Colon (tissue), 2 donors: ENCODE measurements around the gene TM6SF1.
"Not testable (repeated sequence)": the region's sequence is repeated elsewhere in the genome, so short reads cannot be mapped to it uniquely, and the experiment has no call there.

Experiments
- FAIRE-seq: peaks from 2 replicates; lab custom pipeline; 2012; peaks lifted over from hg19 to GRCh38; lab: Jason Lieb, UNC
- donor health status: control.
- donor health status: control.

Gene TM6SF1

GRCh38 chr15:83115831-83116565 is 8.6 kb downstream of the TM6SF1 start:
- no peak for FAIRE-seq

GRCh38 chr15:83118291-83118827 is 10.9 kb downstream of the TM6SF1 start:
- FAIRE-seq = no peak

GRCh38 chr15:83118968-83119367 is 11.5 kb downstream of the TM6SF1 start:
- no peak for FAIRE-seq

- no peak for FAIRE-seq
Measured at GRCh38 chr15:83119968-83120581, 12.6 kb downstream of the TM6SF1 start.

- no peak for FAIRE-seq
Measured at GRCh38 chr15:83123529-83123928, 16.1 kb downstream of the TM6SF1 start.

- no peak for FAIRE-seq
Measured at GRCh38 chr15:83127547-83128150, 20.2 kb downstream of the TM6SF1 start.

- no peak for FAIRE-seq
Measured at GRCh38 chr15:83129791-83130190, 22.3 kb downstream of the TM6SF1 start.

- FAIRE-seq = no peak
Measured at GRCh38 chr15:83132861-83133523, 25.5 kb downstream of the TM6SF1 start.

- FAIRE-seq = not testable (repeated sequence)
Measured at GRCh38 chr15:83142151-83142550, 34.7 kb downstream of the TM6SF1 start.

- FAIRE-seq = no peak
Measured at GRCh38 chr15:83144771-83145170, 37.3 kb downstream of the TM6SF1 start.

GRCh38 chr15:83153288-83153687 is 45.8 kb downstream of the TM6SF1 start:
- FAIRE-seq = no peak

- FAIRE-seq = no peak
Measured at GRCh38 chr15:83155942-83156341, 48.5 kb downstream of the TM6SF1 start.

- no peak for FAIRE-seq
Measured at GRCh38 chr15:83158393-83158792, 50.9 kb downstream of the TM6SF1 start.

- no peak for FAIRE-seq
Measured at GRCh38 chr15:83160741-83161140, 53.3 kb downstream of the TM6SF1 start.

GRCh38 chr15:83163032-83163431 is 55.6 kb downstream of the TM6SF1 start:
- FAIRE-seq = no peak

- FAIRE-seq = no peak
Measured at GRCh38 chr15:83164111-83164770, 56.8 kb downstream of the TM6SF1 start.

- no peak for FAIRE-seq
Measured at GRCh38 chr15:83164771-83165404, 57.4 kb downstream of the TM6SF1 start.

GRCh38 chr15:83166218-83166617 is 58.8 kb downstream of the TM6SF1 start:
- FAIRE-seq = no peak

- FAIRE-seq = no peak
Measured at GRCh38 chr15:83166830-83167229, 59.4 kb downstream of the TM6SF1 start.

- not testable (repeated sequence) for FAIRE-seq
Measured at GRCh38 chr15:83169576-83169975, 62.1 kb downstream of the TM6SF1 start.

GRCh38 chr15:83170474-83171165 is 63.2 kb downstream of the TM6SF1 start:
- FAIRE-seq = no peak
